HCT116 (cell line): ENCODE results near the gene NOTCH1. TPM values are rescaled to one million over a fixed set of nuclear protein-coding genes. Genes with fewer than 3 reads are reported as not detected.

Source experiments
- ATAC-seq: fragments of 200-7000 bp; cut with Tn5 transposase; 2 replicates; pipeline ENCODE4 v1.9.1; 2020; ENCODE audit warnings: mild to moderate bottlenecking, moderate library complexity
- BruUV-seq: library from RNA; stranded (reverse); fragments of 400-500 nt; replicated peaks from 2 replicates; lab custom pipeline; 2021; lab: Mats Ljungman, UMichigan
- CTCF ChIA-PET: fragments of 300-600 bp; sonication (Branson Sonifier 250); formaldehyde crosslinking; loops from one replicate; lab custom pipeline; 2021; ENCODE audit warnings: antibody characterized with exemption; lab: Charles Lee
- POLR2A ChIA-PET: fragments of 300-600, 350-600 bp; sonication (Branson Sonifier 250); formaldehyde crosslinking; loops from one replicate; lab custom pipeline; 2021; ENCODE audit warnings: antibody characterized with exemption; lab: Charles Lee
- RAD21 ChIA-PET, 2 experiments: fragments of 300-600 bp; sonication (Branson Sonifier 250); formaldehyde crosslinking; loops; one replicate each; lab custom pipeline; 2023; ENCODE audit warnings: low total read pairs in 2 of 2; ENCODE audit not compliant: uncharacterized antibody in 2 of 2, unreplicated experiment in 2 of 2, low non-redundant PET in 1 of 2; lab: Charles Lee
- DNase-seq: peaks from one replicate; pipeline ENCODE4 v3.0.0-alpha.2; 2010; ENCODE audit warnings: low read depth, low spot score
- H2AFZ ChIP-seq: fragments of 200-600 bp; shearing (Covaris generic), sonication (generic); 2 replicates; pipeline ENCODE4 v1.6.1; 2017; ENCODE audit warnings: low read depth, mixed run types, mixed read lengths, antibody characterized with exemption, low read length; ENCODE audit not compliant: poor library complexity, severe bottlenecking
- H3K27ac ChIP-seq: 2 replicates; pipeline ENCODE4 v1.5.1; 2012; ENCODE audit warnings: low read depth, low read length
- H3K27me3 ChIP-seq: fragments of 200-600 bp; sonication (generic); 2 replicates; pipeline ENCODE4 v1.6.1; 2016; ENCODE audit warnings: mixed run types, low read length, mixed read lengths; ENCODE audit not compliant: insufficient read depth
- H3K36me3 ChIP-seq, 2 experiments: fragments of 200-500 bp in 1 of 2; fragments of 200-600 bp in 1 of 2; sonication (Bioruptor generic) in 1 of 2; sonication (generic) in 1 of 2; 2 replicates each; pipeline versions ENCODE4 v1.5.1 to v1.6.1; 2014 to 2016; ENCODE audit warnings: low read length in 2 of 2, inconsistent platforms in 1 of 2, mixed read lengths in 1 of 2, mixed run types in 1 of 2; ENCODE audit not compliant: insufficient read depth in 2 of 2, control insufficient read depth in 1 of 2
- H3K4me1 ChIP-seq, 2 experiments: fragments of 200-600 bp in 1 of 2; sonication (generic) in 1 of 2; 2 replicates each; pipeline versions ENCODE4 v1.5.1 to v1.6.1; 2012 to 2017; ENCODE audit warnings: low read length in 2 of 2, inconsistent platforms in 1 of 2, mild to moderate bottlenecking in 1 of 2, mixed read lengths in 1 of 2, mixed run types in 1 of 2, moderate library complexity in 1 of 2; ENCODE audit not compliant: insufficient read depth in 2 of 2, control insufficient read depth in 1 of 2
- H3K4me2 ChIP-seq: fragments of 200-600 bp; sonication (generic); 2 replicates; pipeline ENCODE4 v1.6.1; 2017; ENCODE audit warnings: mixed run types, low read length, mixed read lengths
- H3K4me3 ChIP-seq, 2 experiments: fragments of 200-600 bp in 1 of 2; sonication (generic) in 1 of 2; replicated peaks in 1 of 2; 2 replicates each; pipeline ENCODE4 v1.5.1; 2011 to 2016; ENCODE audit warnings: low read length in 2 of 2, control low read depth in 1 of 2, low read depth in 1 of 2, mild to moderate bottlenecking in 1 of 2, mixed read lengths in 1 of 2, mixed run types in 1 of 2
- H3K79me2 ChIP-seq: fragments of 200-600 bp; sonication (generic); 2 replicates; pipeline ENCODE4 v1.6.1; 2017; ENCODE audit warnings: mild to moderate bottlenecking, mixed run types, low read length, moderate library complexity, mixed read lengths; ENCODE audit not compliant: insufficient read depth
- H3K9ac ChIP-seq: fragments of 200-600 bp; sonication (generic); 2 replicates; pipeline ENCODE4 v1.6.1; 2016; ENCODE audit warnings: low read length, mixed read lengths
- H3K9me2 ChIP-seq: fragments of 200-600 bp; sonication (generic), shearing (Covaris generic); 2 replicates; pipeline ENCODE4 v1.6.1; 2017; ENCODE audit warnings: mixed run types, mild to moderate bottlenecking, moderate library complexity; ENCODE audit not compliant: insufficient read depth
- H3K9me3 ChIP-seq, 2 experiments: fragments of 200-500 bp in 1 of 2; fragments of 200-600 bp in 1 of 2; sonication (Bioruptor generic) in 1 of 2; sonication (generic) in 1 of 2; 2 replicates each; pipeline ENCODE4 v1.6.1; 2014 to 2017; ENCODE audit warnings: low read length in 2 of 2, mixed read lengths in 2 of 2, inconsistent platforms in 1 of 2, low read depth in 1 of 2, mild to moderate bottlenecking in 1 of 2, mixed run types in 1 of 2, moderate library complexity in 1 of 2; ENCODE audit not compliant: control insufficient read depth in 1 of 2, insufficient read depth in 1 of 2
- H4K20me1 ChIP-seq: fragments of 200-600 bp; sonication (generic), shearing (Covaris generic); 2 replicates; pipeline ENCODE4 v1.6.1; 2017; ENCODE audit warnings: mixed run types, mild to moderate bottlenecking, moderate library complexity; ENCODE audit not compliant: insufficient read depth
- ATF3 ChIP-seq: IDR thresholded peaks from 2 replicates; pipeline ENCODE4 v1.6.1; 2012
- CBX3 ChIP-seq: IDR thresholded peaks from 2 replicates; pipeline ENCODE4 v1.6.1; 2012; ENCODE audit warnings: low read depth
- CEBPB ChIP-seq: IDR thresholded peaks from 2 replicates; pipeline ENCODE4 v1.6.1; 2012; ENCODE audit warnings: low read depth
- EGR1 ChIP-seq: IDR thresholded peaks from 2 replicates; pipeline ENCODE4 v1.6.1; 2012; ENCODE audit warnings: low read depth
- EZH2phosphoT487 ChIP-seq: fragments of 200-600 bp; IDR thresholded peaks from 2 replicates; pipeline ENCODE4 v1.6.1; 2018; ENCODE audit warnings: antibody characterized with exemption, borderline replicate concordance
- RAD21 ChIP-seq: IDR thresholded peaks from 2 replicates; pipeline ENCODE4 v1.6.1; 2012; ENCODE audit warnings: low read depth, mild to moderate bottlenecking
- SP1 ChIP-seq: IDR thresholded peaks from 2 replicates; pipeline ENCODE4 v1.6.1; 2012; ENCODE audit warnings: low read depth
- ZBTB33 ChIP-seq: IDR thresholded peaks from 2 replicates; pipeline ENCODE4 v1.6.1; 2011; ENCODE audit warnings: mild to moderate bottlenecking, low read length, moderate library complexity; ENCODE audit not compliant: insufficient replicate concordance; ENCODE audit errors: extremely low read depth
- ZFX ChIP-seq: fragments of 450-650 bp; IDR thresholded peaks from 2 replicates; pipeline ENCODE4 v1.6.1; 2017
- intact Hi-C: fragments of 100-400 bp; cut with micrococcal nuclease; formaldehyde crosslinking; loops from 2 replicates; pipeline ENCODE4 v1.10.0; 2022
- total RNA-seq: library from RNA; stranded (reverse); gene quantifications from one replicate; pipeline ENCODE4 v1.2.1, GENCODE V29; 2021; ENCODE audit not compliant: unreplicated experiment

Gene NOTCH1
- total RNA-seq, 1 experiment from 2014 or later: 36.2 TPM

- Histone ChIP-seq H3K4me3 (no peak overlapping the region), H2AFZ (no peak overlapping the region), H3K27me3 (no peaks in the 10 kb centered on the region), H3K9me3 (no peaks in the 10 kb centered on the region), H3K36me3 (peaks cover 2 to 14% of the 10 kb centered on the region in 2 experiments; a peak in 2 of 4 replicates), H4K20me1 (no peaks in the 10 kb centered on the region), H3K9ac (no peak overlapping the region), H3K79me2 (peaks cover 12% of the 10 kb centered on the region; the same call in 1 of the 2 replicates), H3K27ac (no peak overlapping the region), H3K4me2 (no peak overlapping the region), H3K4me1 (peaks cover 3% of the 10 kb centered on the region in 2 experiments; a peak in 2 of 4 replicates), H3K9me2 (no peaks in the 10 kb centered on the region)
- POLR2A ChIA-PET: no interaction called here
- BruUV-seq: no TSS peak
- RAD21 ChIA-PET: no interaction called here
- ATAC-seq (no peak), DNase-seq (no peak)
- intact Hi-C loops: no loop called here
- CTCF ChIA-PET: no interaction called here
- no peak for TF ChIP-seq SP1
- TF ChIP-seq ZFX: no peak
- TF ChIP-seq EZH2phosphoT487: no peak
- no peak for TF ChIP-seq ATF3
- TF ChIP-seq ZBTB33: no peak
- TF ChIP-seq RAD21: no peak
- no peak for TF ChIP-seq CEBPB
- no peak for TF ChIP-seq EGR1
- TF ChIP-seq CBX3: no peak
Observed at GRCh38 chr9:136521537-136521936, 24.3 kb downstream of the NOTCH1 start.
